Fibroblast of pulmonary artery (primary cell): Measurements from ENCODE around the gene DLGAP1.

ENCODE experiments used
- DNase-seq: peaks from one replicate; pipeline ENCODE4 v3.0.0-alpha.2; 2010; ENCODE audit warnings: low read depth
- H3K4me3 ChIP-seq: replicated peaks from 2 replicates; pipeline ENCODE4 v1.5.1; 2011; ENCODE audit warnings: low read depth, mild to moderate bottlenecking, control low read depth, low read length, moderate library complexity
- TF ChIP-seq, protein P1 (sequence below): IDR thresholded peaks from 2 replicates; pipeline ENCODE4 v1.5.1; 2011; ENCODE audit warnings: mild to moderate bottlenecking, control low read depth, low read length, inconsistent platforms; ENCODE audit errors: missing control alignments

Gene DLGAP1

DNA sequence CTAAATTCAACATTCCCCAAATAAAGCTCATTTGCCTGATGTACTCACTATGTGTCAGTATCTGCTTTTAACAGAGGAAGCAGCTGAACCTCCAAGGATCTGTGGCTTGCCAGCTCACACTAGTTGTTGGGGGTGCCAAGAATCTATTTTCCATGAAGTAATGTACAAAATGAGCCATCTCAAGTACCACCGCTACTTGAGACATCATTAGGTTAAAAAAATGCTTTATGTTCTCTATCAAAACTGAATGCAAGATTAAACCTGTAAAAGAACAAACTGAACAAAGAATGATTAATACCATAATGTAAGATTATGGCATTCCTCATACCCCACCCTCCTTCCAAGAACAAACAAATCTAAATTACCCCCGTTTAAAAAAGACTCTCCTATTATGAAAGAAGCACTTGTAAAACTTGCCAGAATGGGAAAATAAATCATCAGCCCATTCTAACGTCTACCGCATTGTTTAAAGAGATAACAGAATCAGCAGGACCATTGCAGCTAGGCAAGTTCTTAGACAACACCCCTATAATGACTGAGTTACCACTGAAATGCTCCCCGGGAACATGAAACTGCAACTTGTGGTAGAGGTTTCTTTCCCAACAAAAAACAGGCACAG is 471.6 kb downstream of the DLGAP1 start:
- no peak overlapping the region for H3K4me3 ChIP-seq
- DNase-seq: peak; percentile 77
- TF ChIP-seq, protein P1, sequence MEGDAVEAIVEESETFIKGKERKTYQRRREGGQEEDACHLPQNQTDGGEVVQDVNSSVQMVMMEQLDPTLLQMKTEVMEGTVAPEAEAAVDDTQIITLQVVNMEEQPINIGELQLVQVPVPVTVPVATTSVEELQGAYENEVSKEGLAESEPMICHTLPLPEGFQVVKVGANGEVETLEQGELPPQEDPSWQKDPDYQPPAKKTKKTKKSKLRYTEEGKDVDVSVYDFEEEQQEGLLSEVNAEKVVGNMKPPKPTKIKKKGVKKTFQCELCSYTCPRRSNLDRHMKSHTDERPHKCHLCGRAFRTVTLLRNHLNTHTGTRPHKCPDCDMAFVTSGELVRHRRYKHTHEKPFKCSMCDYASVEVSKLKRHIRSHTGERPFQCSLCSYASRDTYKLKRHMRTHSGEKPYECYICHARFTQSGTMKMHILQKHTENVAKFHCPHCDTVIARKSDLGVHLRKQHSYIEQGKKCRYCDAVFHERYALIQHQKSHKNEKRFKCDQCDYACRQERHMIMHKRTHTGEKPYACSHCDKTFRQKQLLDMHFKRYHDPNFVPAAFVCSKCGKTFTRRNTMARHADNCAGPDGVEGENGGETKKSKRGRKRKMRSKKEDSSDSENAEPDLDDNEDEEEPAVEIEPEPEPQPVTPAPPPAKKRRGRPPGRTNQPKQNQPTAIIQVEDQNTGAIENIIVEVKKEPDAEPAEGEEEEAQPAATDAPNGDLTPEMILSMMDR: no peak

DNA sequence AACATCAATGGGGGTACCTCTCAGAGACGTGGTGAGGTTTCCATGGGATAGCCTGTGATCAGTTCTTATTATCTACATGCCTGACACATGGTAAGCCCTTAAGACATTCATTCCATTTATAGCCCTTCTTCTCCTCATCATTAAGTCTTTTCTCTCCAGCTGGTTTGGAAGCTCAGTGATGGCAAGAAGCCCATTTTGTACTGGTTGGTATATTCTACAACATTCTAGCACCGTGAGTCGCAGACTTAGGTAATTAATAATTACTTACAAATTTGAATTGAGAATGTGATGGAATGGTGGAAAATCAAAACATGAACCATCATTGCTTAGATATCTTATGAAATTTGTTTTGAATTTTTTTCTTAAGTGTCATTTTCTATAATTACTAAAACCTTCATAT is 472.6 kb downstream of the DLGAP1 start:
- H3K4me3 ChIP-seq: no peak overlapping the region
- DNase-seq: no peak
- TF ChIP-seq, protein P1: no peak

DNA sequence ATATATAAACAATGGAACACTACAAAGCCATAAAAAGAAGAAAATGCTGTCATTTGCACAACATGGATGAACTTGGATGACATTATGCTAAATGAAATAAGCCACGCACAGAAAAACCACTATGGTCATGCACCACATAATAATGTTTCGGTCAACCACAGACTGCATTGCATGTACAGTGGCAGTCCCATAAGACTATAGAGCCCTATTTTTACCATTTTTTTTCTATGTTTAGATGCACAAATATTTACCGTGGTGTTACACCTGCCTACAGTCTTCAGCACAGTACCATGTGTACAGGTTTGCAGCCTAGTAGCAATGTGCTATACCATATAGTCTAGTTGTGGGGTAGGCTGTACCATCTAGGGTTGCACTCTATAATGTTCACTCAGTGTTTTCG is 476.1 kb downstream of the DLGAP1 start:
- no peak overlapping the region for H3K4me3 ChIP-seq
- TF ChIP-seq, protein P1: no peak
- no peak for DNase-seq

DNA sequence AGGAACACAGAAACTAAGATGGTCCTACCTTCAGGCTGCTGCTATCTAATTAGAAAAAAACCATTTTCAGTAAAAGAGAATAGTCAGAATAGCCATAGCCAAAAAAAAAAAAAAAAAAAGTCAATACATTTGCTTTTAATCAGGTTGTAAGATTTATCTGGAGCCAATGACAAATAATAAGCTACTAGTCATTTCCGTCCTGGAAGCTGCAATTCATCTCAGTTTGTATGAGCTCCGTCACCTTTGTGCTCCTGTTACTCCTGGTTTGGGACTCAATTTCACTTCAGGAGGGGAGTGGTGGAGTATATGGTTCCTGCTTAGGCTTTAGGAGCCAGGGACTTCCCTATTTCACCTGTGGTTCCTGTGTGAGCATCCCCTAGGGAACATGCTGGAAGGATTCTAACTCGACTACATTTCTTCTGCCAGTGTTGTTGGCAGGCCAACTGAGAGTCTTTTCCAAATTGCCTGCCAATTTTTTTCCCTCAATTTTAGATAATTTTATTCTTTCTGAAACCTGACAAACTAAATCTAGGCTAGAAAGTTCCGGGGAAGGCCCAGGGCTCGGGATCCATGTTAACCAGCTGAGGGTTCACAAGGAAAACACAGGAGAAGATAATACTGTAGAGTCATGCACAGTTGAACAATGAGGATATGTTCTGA is 481.8 kb downstream of the DLGAP1 start:
- H3K4me3 ChIP-seq: no peak overlapping the region
- TF ChIP-seq, protein P1: no peak
- no peak for DNase-seq

DNA sequence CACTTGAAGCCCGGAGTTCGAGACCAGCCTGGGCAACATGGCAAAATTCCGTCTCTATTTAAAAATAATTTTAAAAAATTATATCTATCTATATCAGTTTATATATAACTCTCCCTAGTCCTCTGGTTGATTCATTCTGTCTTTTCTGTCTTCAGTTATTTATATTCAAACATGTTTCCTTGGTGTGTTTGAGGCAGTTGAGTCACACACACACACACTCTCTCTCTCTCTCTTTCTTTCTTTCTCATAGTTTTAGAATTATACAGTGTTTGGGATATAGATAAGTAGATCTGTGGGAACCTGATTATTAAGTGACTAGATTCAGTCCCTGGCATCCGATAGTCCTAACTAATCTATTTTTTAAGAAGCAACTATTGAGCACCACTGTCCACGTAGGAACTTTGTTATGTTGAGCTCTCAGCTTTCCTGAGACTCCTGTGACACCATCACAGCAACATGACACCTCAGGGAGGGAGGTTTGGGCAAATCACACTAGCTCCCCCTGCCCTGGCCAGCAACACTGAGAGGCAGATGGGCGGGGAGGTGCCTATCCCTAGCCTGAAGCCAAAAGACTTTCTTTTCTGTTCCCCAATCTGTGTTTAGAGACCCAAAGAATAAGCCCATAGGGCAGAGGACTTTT is 482.7 kb downstream of the DLGAP1 start:
- TF ChIP-seq, protein P1: no peak
- H3K4me3 ChIP-seq: no peak overlapping the region
- no peak for DNase-seq

DNA sequence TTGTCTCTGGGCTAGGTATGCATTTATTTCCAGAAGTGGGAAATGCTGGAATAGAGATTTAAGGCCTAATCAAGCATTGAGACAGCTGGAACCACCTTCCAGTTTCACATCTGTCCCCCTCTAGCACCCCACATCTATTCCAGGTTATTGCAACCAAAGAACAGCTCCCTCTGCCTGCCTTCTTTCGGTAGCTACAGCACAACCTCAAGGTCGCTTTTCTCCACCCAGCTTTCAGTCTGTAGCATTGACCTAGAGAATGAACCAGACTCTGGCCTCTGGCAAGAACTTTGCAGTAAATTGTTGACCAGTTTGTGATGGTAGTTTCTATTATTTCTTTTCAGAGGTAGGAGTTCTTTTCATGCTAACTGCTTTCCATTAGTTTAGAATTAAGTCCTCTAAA is 484.2 kb downstream of the DLGAP1 start:
- no peak for DNase-seq
- H3K4me3 ChIP-seq: no peak overlapping the region

More for the DNA sequence above, 484.2 kb downstream of the DLGAP1 start:
- TF ChIP-seq, protein P1: no peak
